Stimulated activated CD8-positive, alpha-beta memory T cell treated with anti-CD3 and anti-CD28 coated beads, Interleukin-7, amount 100 ng/mL, for 4 hours (primary cell): ENCODE results near the gene OR2T3.
"Not testable (repeated sequence)": the region's sequence is repeated elsewhere in the genome, so short reads cannot be mapped to it uniquely, and the experiment has no call there.

ENCODE experiments used
- DNase-seq, 2 donors: peaks; one replicate each; pipeline ENCODE4 v3.0.0-alpha.2; 2020; ENCODE audit warnings: low read depth in 2 of 2

The OR2T3 gene

GRCh38 chr1:248473051-248473450, at the start of gene OR2T3:
Gene OR2T3, plus strand, starts transcription at chr1:248473351. Its CDS starts 0 bp downstream, at chr1:248473351.
- not testable (repeated sequence) for DNase-seq

GRCh38 chr1:248427526-248428191, 45.5 kb upstream of the OR2T3 start:
- DNase-seq: not testable (repeated sequence)

GRCh38 chr1:248428192-248428533, 45.0 kb upstream of the OR2T3 start:
- DNase-seq: not testable (repeated sequence)

GRCh38 chr1:248431683-248432082, 41.5 kb upstream of the OR2T3 start:
- not testable (repeated sequence) for DNase-seq

GRCh38 chr1:248432201-248432600, 41.0 kb upstream of the OR2T3 start:
- not testable (repeated sequence) for DNase-seq

GRCh38 chr1:248433811-248434415, 39.2 kb upstream of the OR2T3 start:
- DNase-seq: not testable (repeated sequence)

GRCh38 chr1:248434913-248435312, 38.2 kb upstream of the OR2T3 start:
- DNase-seq: not testable (repeated sequence)

- not testable (repeated sequence) for DNase-seq
Observed at GRCh38 chr1:248436303-248436702, 36.8 kb upstream of the OR2T3 start.

GRCh38 chr1:248438668-248439067, 34.5 kb upstream of the OR2T3 start:
- DNase-seq: not testable (repeated sequence)

GRCh38 chr1:248439283-248439682, 33.9 kb upstream of the OR2T3 start:
- DNase-seq: not testable (repeated sequence)

- not testable (repeated sequence) for DNase-seq
Observed at GRCh38 chr1:248442500-248443277, 30.5 kb upstream of the OR2T3 start.

GRCh38 chr1:248444603-248445002, 28.5 kb upstream of the OR2T3 start:
- not testable (repeated sequence) for DNase-seq

GRCh38 chr1:248445399-248445798, 27.8 kb upstream of the OR2T3 start, which contains the start of gene OR2T2:
Gene OR2T2, plus strand, starts transcription at chr1:248445637. Its CDS starts 7,161 bp downstream, at chr1:248452798.
- DNase-seq: not testable (repeated sequence)

- DNase-seq: not testable (repeated sequence)
Observed at GRCh38 chr1:248448409-248449074, 24.6 kb upstream of the OR2T3 start.

- not testable (repeated sequence) for DNase-seq
Observed at GRCh38 chr1:248449821-248450465, 23.2 kb upstream of the OR2T3 start.

- DNase-seq: not testable (repeated sequence)
Observed at GRCh38 chr1:248450466-248451145, 22.5 kb upstream of the OR2T3 start.

GRCh38 chr1:248453619-248454018, 19.5 kb upstream of the OR2T3 start:
- not testable (repeated sequence) for DNase-seq

GRCh38 chr1:248455045-248455444, 18.1 kb upstream of the OR2T3 start:
- DNase-seq: not testable (repeated sequence)

- not testable (repeated sequence) for DNase-seq
Observed at GRCh38 chr1:248456635-248457034, 16.5 kb upstream of the OR2T3 start.

GRCh38 chr1:248459117-248459516, 14.0 kb upstream of the OR2T3 start:
- not testable (repeated sequence) for DNase-seq

GRCh38 chr1:248471154-248471553, 2.0 kb upstream of the OR2T3 start:
- DNase-seq: no peak
